ENCODE results near the gene HGS. TPM values are rescaled to one million over a fixed set of nuclear protein-coding genes. Genes with fewer than 3 reads are reported as not detected.

Gene HGS
- total RNA-seq, 1 donor from 2014 or later: 142 TPM

DNA sequence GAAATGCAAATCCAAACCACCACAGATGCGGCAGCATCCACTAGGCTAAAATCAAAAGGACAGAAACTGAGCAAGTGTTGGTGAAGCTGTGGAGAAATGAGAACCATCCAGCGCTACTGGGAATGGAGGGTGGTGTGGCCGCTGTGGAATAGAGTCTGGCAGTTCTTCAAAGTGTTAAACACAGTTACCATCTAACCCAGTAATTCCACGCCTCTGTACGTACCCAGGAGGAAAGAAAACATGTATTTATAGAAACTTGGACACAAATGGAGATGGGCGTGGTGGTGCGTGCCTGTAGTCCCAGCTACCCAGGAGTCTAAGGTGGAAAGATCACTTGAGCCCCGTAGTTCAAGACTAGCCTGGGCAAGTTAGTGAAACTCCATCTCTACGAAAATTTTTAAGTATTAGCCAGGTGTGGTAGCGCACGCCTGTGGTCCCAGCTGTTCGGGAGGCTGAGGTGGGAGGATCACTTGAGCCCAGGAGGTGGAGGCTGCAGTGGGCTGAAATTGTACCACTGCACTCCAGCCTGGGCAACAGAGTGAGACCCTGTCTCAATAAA lies 39.9 kb downstream of the HGS start:
- Mint-ChIP-seq H3K27ac (ENCODE audit: unreplicated experiment) (no peak overlapping the region), H3K4me3 (ENCODE audit: unreplicated experiment) (no peak overlapping the region), H3K27me3 (ENCODE audit: unreplicated experiment) (peaks cover 7% of the 10 kb centered on the region)

GRCh38 chr17:81725439-81725838 lies 41.6 kb downstream of the HGS start:
- no peak overlapping the region for H3K4me3 Mint-ChIP-seq (ENCODE audit: unreplicated experiment)
- peaks cover 10% of the 10 kb centered on the region for H3K4me1 Mint-ChIP-seq (ENCODE audit: unreplicated experiment)
- no peak overlapping the region for H3K27ac Mint-ChIP-seq (ENCODE audit: unreplicated experiment)
- TF ChIP-seq CTCF (IDR thresholded peaks at IDR 0.05; ENCODE audit: unreplicated experiment): no peak
- H3K9me3 Mint-ChIP-seq (ENCODE audit: unreplicated experiment): no peaks in the 10 kb centered on the region
- no peak for DNase-seq (ENCODE audit: low spot score)
- peaks cover 7% of the 10 kb centered on the region for H3K27me3 Mint-ChIP-seq (ENCODE audit: unreplicated experiment)
- H3K36me3 Mint-ChIP-seq (ENCODE audit: low read depth, unreplicated experiment): no peaks in the 10 kb centered on the region

More for the DNA sequence above, 39.9 kb downstream of the HGS start:
- no peak for DNase-seq (ENCODE audit: low spot score)
- no peaks in the 10 kb centered on the region for H3K9me3 Mint-ChIP-seq (ENCODE audit: unreplicated experiment)
- TF ChIP-seq CTCF (IDR thresholded peaks at IDR 0.05; ENCODE audit: unreplicated experiment): no peak
- H3K36me3 Mint-ChIP-seq (ENCODE audit: low read depth, unreplicated experiment): no peaks in the 10 kb centered on the region
- peaks cover 10% of the 10 kb centered on the region for H3K4me1 Mint-ChIP-seq (ENCODE audit: unreplicated experiment)

GRCh38 chr17:81726004-81726403 lies 42.2 kb downstream of the HGS start:
- H3K36me3 Mint-ChIP-seq (ENCODE audit: low read depth, unreplicated experiment): no peaks in the 10 kb centered on the region
- no peak for TF ChIP-seq CTCF (IDR thresholded peaks at IDR 0.05; ENCODE audit: unreplicated experiment)

GRCh38 chr17:81727324-81728031 lies 43.7 kb downstream of the HGS start:
- no peaks in the 10 kb centered on the region for H3K36me3 Mint-ChIP-seq (ENCODE audit: low read depth, unreplicated experiment)
- peaks cover 13% of the 10 kb centered on the region for H3K27me3 Mint-ChIP-seq (ENCODE audit: unreplicated experiment)
- H3K4me1 Mint-ChIP-seq (ENCODE audit: unreplicated experiment): peaks cover 10% of the 10 kb centered on the region

More at GRCh38 chr17:81726004-81726403, 42.2 kb downstream of the HGS start:
- H3K27ac Mint-ChIP-seq (ENCODE audit: unreplicated experiment): no peak overlapping the region
- no peak overlapping the region for H3K4me3 Mint-ChIP-seq (ENCODE audit: unreplicated experiment)
- peaks cover 10% of the 10 kb centered on the region for H3K4me1 Mint-ChIP-seq (ENCODE audit: unreplicated experiment)
- no peak for DNase-seq (ENCODE audit: low spot score)
- no peaks in the 10 kb centered on the region for H3K9me3 Mint-ChIP-seq (ENCODE audit: unreplicated experiment)
- peaks cover 7% of the 10 kb centered on the region for H3K27me3 Mint-ChIP-seq (ENCODE audit: unreplicated experiment)

More at GRCh38 chr17:81727324-81728031, 43.7 kb downstream of the HGS start:
- Mint-ChIP-seq H3K9me3 (ENCODE audit: unreplicated experiment) (no peaks in the 10 kb centered on the region), H3K4me3 (ENCODE audit: unreplicated experiment) (no peak overlapping the region), H3K27ac (ENCODE audit: unreplicated experiment) (no peak overlapping the region)
- no peak for DNase-seq (ENCODE audit: low spot score)
- TF ChIP-seq CTCF (IDR thresholded peaks at IDR 0.05; ENCODE audit: unreplicated experiment): no peak
